Activated naive CD4-positive, alpha-beta T cell treated with anti-CD3 and anti-CD28 coated beads for 36 hours (primary cell): ENCODE measurements around the gene TRDN. TPM values are rescaled to one million over a fixed set of nuclear protein-coding genes. Genes with fewer than 3 reads are reported as not detected.

Experiments used
- CTCF ChIA-PET: fragments of 350-600 bp; sonication (Branson Sonifier 250); formaldehyde crosslinking; loops from one replicate; lab custom pipeline; 2021; ENCODE audit warnings: antibody characterized with exemption; lab: Charles Lee
- DNase-seq: peaks from one replicate; pipeline ENCODE4 v3.0.0-alpha.2; 2020
- H3K27ac Mint-ChIP-seq: one replicate; pipeline ENCODE4 v1.8.0; 2021; ENCODE audit warnings: mild to moderate bottlenecking, mixed read lengths
- H3K27me3 Mint-ChIP-seq: one replicate; pipeline ENCODE4 v1.8.0; 2021; ENCODE audit warnings: low read depth, mixed read lengths
- H3K36me3 Mint-ChIP-seq: one replicate; pipeline ENCODE4 v1.8.0; 2021; ENCODE audit warnings: low read depth, mixed read lengths
- H3K4me1 Mint-ChIP-seq: one replicate; pipeline ENCODE4 v1.8.0; 2021; ENCODE audit warnings: low read depth, mixed read lengths
- H3K4me3 Mint-ChIP-seq: one replicate; pipeline ENCODE4 v1.8.0; 2021; ENCODE audit warnings: mild to moderate bottlenecking, moderate library complexity, mixed read lengths
- H3K9me3 Mint-ChIP-seq: one replicate; pipeline ENCODE4 v1.8.0; 2021; ENCODE audit warnings: mixed read lengths
- intact Hi-C: fragments of 100-400 bp; cut with micrococcal nuclease; formaldehyde crosslinking; loops from one replicate; pipeline ENCODE4 v1.15.1; 2023
- total RNA-seq, 2 experiments: library from RNA; stranded (reverse); gene quantifications; one replicate each; pipeline ENCODE4 v1.2.3, GENCODE V29; 2021

Gene TRDN, protein sequence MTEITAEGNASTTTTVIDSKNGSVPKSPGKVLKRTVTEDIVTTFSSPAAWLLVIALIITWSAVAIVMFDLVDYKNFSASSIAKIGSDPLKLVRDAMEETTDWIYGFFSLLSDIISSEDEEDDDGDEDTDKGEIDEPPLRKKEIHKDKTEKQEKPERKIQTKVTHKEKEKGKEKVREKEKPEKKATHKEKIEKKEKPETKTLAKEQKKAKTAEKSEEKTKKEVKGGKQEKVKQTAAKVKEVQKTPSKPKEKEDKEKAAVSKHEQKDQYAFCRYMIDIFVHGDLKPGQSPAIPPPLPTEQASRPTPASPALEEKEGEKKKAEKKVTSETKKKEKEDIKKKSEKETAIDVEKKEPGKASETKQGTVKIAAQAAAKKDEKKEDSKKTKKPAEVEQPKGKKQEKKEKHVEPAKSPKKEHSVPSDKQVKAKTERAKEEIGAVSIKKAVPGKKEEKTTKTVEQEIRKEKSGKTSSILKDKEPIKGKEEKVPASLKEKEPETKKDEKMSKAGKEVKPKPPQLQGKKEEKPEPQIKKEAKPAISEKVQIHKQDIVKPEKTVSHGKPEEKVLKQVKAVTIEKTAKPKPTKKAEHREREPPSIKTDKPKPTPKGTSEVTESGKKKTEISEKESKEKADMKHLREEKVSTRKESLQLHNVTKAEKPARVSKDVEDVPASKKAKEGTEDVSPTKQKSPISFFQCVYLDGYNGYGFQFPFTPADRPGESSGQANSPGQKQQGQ
- total RNA-seq = not detected

DNA sequence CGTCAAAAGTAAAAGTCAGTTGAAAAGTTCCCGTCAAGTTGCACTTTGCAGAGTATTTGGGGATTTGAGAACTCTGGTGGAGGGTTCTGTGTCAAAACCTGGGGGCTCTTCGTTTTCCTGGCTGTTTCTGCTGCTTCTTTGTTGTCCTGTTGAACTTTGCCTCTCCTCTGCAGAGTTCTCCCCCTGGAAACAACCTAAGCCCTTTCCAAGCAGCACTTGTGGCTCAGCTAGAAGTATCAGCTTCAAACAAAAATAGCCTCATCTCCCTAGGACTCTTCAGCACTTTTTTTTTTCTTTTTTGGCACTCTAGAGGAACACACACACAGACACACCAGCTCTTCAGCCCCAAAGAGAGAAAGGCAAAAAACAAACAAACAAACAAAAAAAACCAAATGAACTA lies at the start of gene TRDN:
Gene TRDN, minus strand, starts transcription at position 169 of the 400 bp plus-strand sequence. CDS start 175 bp downstream, outside the sequence.
- Mint-ChIP-seq H3K4me1 (no peaks in the 10 kb centered on the region), H3K27me3 (no peaks in the 10 kb centered on the region), H3K36me3 (no peaks in the 10 kb centered on the region), H3K9me3 (no peaks in the 10 kb centered on the region), H3K4me3 (no peak within 1 kb of the TSS), H3K27ac (no peak within 1 kb of the TSS)
- no peak for DNase-seq
- CTCF ChIA-PET = no interaction called here
- intact Hi-C loops = no loop called here

DNA sequence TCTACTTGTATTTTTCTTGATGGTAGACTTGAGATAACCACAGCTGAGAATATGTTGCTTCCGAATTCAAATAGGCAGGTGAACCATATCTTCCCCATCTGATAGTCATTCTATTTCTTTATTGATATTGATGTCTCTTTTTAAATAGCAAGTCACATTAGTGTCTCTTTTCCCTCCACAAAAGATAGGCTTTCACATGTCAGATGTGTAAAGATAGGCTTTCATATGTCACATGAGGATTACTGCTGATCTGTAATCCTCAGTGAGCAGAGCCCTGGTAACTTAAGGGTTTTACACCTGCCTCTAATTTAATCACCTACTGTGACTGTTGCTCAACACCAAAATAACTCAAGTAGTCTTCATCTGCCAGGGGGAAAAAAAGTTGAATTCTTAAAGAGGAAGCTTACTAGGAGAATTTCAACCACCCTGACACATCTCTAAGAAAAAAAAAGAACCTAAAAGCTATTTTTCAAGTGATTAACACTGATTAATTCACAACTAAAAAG lies 45.3 kb upstream of the TRDN start:
- intact Hi-C loops = no loop called here
- no peaks in the 10 kb centered on the region for H3K36me3 Mint-ChIP-seq
- no peak for DNase-seq
- no peaks in the 10 kb centered on the region for H3K9me3 Mint-ChIP-seq
- CTCF ChIA-PET = no interaction called here
- no peak overlapping the region for H3K4me3 Mint-ChIP-seq
- no peak overlapping the region for H3K27ac Mint-ChIP-seq
- H3K27me3 Mint-ChIP-seq = no peaks in the 10 kb centered on the region
- H3K4me1 Mint-ChIP-seq = no peaks in the 10 kb centered on the region

DNA sequence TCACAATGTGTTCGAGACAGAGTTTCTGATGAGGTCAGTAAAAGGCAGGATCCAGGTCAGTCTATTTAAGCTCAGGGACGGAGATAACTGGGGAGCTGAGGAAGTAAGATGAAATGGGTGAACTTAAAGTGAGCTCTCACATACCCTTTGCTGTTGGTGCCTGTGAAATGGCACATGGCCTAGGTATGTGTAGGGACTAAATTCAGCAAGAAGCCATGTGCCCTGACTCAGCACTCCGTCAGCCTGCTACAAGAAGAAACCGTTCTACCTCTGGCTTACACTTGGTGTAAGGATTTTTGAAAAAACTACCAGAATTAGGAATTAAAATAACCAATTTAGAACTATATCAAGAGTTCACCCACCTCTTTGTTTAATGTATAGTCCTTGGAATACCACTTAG lies 41.1 kb upstream of the TRDN start:
- Mint-ChIP-seq H3K4me3 (no peak overlapping the region), H3K27ac (no peak overlapping the region), H3K36me3 (no peaks in the 10 kb centered on the region), H3K9me3 (peaks cover 4% of the 10 kb centered on the region), H3K27me3 (no peaks in the 10 kb centered on the region), H3K4me1 (no peaks in the 10 kb centered on the region)
- CTCF ChIA-PET = no interaction called here
- DNase-seq = no peak
- intact Hi-C loops = no loop called here

DNA sequence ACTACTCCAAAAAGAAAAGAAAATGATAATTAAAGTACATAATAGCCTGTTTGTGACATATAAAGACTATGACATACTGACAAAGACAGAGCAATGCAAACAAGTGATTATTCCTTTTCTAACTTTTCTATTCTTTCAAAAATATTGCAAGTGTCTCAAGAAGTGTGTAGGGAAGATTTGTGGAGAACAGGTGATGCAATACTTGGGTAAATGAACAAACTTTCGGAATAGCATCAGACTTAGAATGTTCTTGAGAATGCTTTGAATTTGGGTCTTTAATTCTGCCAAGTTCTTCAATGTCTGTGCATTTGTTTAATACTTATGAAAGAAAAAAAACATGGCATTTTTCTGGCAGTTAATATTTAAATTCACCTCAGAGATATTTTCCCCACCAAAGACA lies 40.0 kb upstream of the TRDN start:
- no peaks in the 10 kb centered on the region for H3K27me3 Mint-ChIP-seq
- no peak overlapping the region for H3K27ac Mint-ChIP-seq
- H3K4me3 Mint-ChIP-seq = no peak overlapping the region
- H3K9me3 Mint-ChIP-seq = peaks cover 4% of the 10 kb centered on the region
- intact Hi-C loops = no loop called here
- CTCF ChIA-PET = no interaction called here
- no peak for DNase-seq
- no peaks in the 10 kb centered on the region for H3K36me3 Mint-ChIP-seq
- no peaks in the 10 kb centered on the region for H3K4me1 Mint-ChIP-seq

DNA sequence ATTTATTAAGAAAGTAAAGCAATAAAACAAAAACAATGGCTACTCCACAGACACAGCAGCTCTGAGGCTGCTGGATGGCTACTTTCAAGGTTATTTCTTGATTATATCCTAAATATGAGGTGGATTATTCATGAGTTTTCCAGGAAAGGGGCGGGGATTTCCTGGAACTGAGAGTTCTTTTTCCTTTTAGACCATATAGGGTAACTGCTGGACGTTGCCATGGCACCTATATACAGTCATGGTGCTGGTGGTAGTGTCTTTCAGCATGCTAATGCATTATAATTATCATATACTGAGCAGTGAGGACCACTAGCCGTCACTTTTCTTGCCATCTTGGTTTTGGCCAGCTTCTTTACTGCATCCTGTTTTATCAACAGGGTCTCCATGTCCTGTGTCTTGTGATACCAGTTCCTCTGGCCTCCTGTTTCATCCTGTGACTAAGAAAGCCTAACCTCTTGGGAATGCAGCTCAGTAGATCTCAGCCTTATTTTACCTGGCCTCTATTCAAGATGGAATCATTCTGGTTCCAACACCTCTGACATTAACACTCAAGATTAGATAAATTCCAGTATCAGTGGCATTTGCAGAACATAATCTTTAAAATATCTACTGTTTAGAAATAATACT lies 32.3 kb upstream of the TRDN start:
- CTCF ChIA-PET = no interaction called here
- no peak overlapping the region for H3K4me3 Mint-ChIP-seq
- H3K27ac Mint-ChIP-seq = no peak overlapping the region
- intact Hi-C loops = no loop called here
- H3K36me3 Mint-ChIP-seq = no peaks in the 10 kb centered on the region
- H3K4me1 Mint-ChIP-seq = no peaks in the 10 kb centered on the region
- peaks cover 4% of the 10 kb centered on the region for H3K9me3 Mint-ChIP-seq
- DNase-seq = no peak
- no peaks in the 10 kb centered on the region for H3K27me3 Mint-ChIP-seq

DNA sequence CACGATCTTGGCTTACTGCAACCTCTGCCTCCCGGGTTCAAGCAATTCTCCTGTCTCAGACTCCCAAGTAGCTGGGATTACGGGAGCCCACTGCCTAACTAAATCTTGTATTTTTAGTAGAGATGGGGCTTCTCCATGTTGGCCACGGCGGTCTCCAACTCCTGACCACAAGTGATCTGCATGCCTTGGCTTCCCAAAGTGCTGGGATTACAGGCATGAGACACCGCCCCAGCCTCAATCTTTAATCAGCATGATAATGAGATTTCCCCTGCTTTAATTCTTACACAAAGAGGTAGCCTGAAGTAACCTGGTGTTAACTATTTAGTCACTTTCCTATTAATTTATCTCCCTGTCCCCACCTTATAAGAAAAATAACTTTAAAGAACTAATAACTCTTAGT lies 31.3 kb upstream of the TRDN start:
- Mint-ChIP-seq H3K27me3 (no peaks in the 10 kb centered on the region), H3K4me1 (no peaks in the 10 kb centered on the region), H3K9me3 (no peaks in the 10 kb centered on the region), H3K36me3 (no peaks in the 10 kb centered on the region), H3K27ac (no peak overlapping the region), H3K4me3 (no peak overlapping the region)
- DNase-seq = no peak
- CTCF ChIA-PET = no interaction called here
- intact Hi-C loops = no loop called here

DNA sequence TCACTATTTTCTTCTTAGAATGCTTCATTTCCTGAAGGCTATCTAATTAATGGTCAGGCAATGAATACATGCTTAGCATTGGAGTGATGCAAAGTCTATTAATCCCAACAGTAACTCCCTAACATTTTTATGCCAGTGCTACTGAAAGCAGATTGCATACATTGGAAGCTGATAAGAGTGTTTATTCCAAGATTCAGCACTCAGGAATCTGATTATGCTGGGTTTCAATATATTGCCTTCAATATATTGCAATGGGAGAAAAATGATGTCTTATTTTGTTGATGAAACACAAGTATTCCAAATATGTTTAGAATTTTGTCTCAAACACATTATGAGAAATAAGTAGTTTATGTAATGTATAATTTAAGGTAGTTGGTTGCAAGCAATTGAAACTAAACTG lies 26.7 kb upstream of the TRDN start:
- CTCF ChIA-PET = no interaction called here
- Mint-ChIP-seq H3K27me3 (no peaks in the 10 kb centered on the region), H3K4me1 (no peaks in the 10 kb centered on the region), H3K4me3 (no peak overlapping the region), H3K36me3 (no peaks in the 10 kb centered on the region), H3K9me3 (no peaks in the 10 kb centered on the region), H3K27ac (no peak overlapping the region)
- DNase-seq = no peak
- intact Hi-C loops = no loop called here

DNA sequence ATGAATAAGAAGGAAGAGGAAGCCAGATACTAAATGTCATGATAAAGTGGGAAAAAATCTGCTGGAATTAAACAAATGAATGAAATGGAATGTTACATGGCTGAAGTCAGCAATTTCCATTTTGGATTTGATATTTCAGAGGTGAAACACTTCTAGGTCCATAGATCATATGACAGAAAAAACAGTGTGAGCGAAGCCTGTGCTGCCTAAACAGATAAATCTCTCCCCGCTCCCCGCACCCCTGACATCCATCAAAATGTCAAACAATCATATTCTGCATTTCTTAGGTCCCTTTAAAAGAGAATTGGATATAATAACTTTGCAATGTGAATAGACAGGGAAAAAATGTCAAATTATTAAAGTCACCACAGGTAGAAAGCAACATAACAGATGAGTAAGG lies 26.0 kb upstream of the TRDN start:
- CTCF ChIA-PET = no interaction called here

DNA sequence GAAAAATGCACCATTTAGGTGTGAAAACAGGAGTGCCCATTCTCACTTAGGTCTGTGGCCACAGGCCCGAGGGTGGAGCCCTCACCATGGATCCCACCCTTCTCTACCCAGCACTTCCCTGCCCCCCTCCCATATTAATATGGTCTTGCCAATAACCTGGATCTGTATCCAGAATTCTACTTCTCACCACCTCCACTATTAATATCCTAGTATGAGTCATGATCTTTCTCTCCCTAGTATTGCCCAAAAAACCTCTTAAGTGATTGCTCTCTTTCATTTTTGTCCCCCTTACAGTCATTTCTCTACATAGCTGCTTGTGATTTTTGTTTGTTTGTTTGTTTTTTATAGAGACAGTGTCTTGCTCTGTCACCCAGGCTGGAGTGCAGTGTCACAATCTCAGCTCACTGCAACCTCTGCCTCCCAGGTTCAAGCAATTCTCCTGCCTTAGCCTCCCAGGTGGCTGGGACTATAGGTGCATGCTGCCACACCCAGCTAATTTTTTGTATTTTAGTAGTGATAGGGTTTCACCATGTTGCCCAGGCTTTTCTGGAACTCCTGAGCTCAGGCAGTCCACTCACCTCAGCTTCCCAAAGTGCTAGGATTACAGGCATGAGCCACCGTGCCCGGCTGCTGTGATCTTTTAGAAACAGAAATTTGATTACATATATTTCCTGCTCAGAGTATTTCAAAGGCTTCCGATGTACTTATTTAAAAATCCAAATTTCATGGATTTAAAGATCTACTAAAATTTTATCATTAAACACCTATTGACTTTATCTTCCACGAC lies 24.5 kb upstream of the TRDN start:
- H3K9me3 Mint-ChIP-seq = no peaks in the 10 kb centered on the region
- no peaks in the 10 kb centered on the region for H3K27me3 Mint-ChIP-seq
- CTCF ChIA-PET = no interaction called here

More for the DNA sequence above, 26.0 kb upstream of the TRDN start:
- no peaks in the 10 kb centered on the region for H3K4me1 Mint-ChIP-seq
- no peaks in the 10 kb centered on the region for H3K9me3 Mint-ChIP-seq
- DNase-seq = no peak
- intact Hi-C loops = no loop called here
- H3K27me3 Mint-ChIP-seq = no peaks in the 10 kb centered on the region
- no peak overlapping the region for H3K4me3 Mint-ChIP-seq
- no peaks in the 10 kb centered on the region for H3K36me3 Mint-ChIP-seq
- H3K27ac Mint-ChIP-seq = no peak overlapping the region

DNA sequence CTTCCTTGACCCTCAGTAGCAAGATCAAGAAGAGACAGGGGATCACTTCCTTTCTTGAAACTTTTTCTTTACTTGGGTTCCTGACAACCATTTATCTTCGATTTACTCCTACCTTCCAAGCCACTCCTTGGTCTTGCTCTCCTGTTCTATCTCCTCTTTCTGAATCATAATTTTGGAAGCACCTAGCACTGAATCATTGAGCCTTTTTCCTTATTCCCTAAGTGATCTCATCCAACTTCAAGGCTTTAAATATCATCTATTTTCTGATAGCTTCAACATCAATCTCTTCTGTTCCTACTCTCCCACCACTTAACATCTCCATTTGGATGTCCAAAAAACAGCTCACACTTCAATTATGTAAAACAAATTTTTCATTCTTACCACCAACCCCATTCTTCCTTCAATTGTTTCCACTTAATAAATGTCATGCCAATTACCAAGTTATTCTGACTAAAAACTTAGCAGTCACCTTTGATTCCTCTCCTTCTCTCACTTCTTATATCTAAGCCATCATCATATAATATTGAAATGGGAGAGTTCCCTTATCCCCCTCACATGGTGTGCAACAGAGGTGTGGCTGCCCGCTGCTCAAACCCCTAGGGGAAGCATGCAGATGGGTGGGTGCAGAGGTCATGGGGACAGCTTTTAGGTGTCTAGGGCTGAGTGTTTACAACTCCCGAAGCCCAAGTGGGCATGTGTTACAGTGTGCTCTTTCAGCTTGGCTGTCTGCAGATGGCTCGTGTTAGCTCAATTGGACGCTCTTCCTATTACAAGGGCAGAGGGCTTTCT lies 23.4 kb upstream of the TRDN start:
- Mint-ChIP-seq H3K9me3 (no peaks in the 10 kb centered on the region), H3K27ac (no peak overlapping the region), H3K36me3 (no peaks in the 10 kb centered on the region), H3K4me3 (no peak overlapping the region), H3K4me1 (no peaks in the 10 kb centered on the region), H3K27me3 (no peaks in the 10 kb centered on the region)
- intact Hi-C loops = no loop called here
- CTCF ChIA-PET = no interaction called here
- no peak for DNase-seq

More for the DNA sequence above, 24.5 kb upstream of the TRDN start:
- intact Hi-C loops = no loop called here
- no peak overlapping the region for H3K27ac Mint-ChIP-seq
- H3K4me3 Mint-ChIP-seq = no peak overlapping the region
- DNase-seq = no peak
- H3K4me1 Mint-ChIP-seq = no peaks in the 10 kb centered on the region
- no peaks in the 10 kb centered on the region for H3K36me3 Mint-ChIP-seq

DNA sequence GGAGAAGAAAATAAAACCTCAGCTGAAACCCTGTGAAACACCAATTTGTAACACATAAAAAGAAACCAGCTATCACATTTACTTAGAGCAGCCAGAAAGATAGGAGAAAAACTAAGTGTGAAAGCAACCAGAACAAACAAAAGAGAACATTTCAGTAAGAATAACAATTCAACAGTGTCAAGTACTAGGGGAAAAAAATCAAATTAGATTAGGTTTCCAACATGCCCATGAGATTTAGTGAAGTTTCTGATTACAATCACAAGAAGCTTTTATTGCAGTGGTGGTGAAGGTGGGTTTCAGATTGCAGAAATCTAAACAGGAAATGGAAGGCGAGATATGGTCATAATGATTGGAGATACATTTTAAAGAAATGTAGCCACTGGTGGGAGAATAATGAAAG lies 22.1 kb upstream of the TRDN start:
- no peak for DNase-seq
- Mint-ChIP-seq H3K27me3 (no peaks in the 10 kb centered on the region), H3K9me3 (no peaks in the 10 kb centered on the region), H3K4me3 (no peak overlapping the region), H3K36me3 (no peaks in the 10 kb centered on the region), H3K4me1 (peaks cover 3% of the 10 kb centered on the region), H3K27ac (no peak overlapping the region)
- CTCF ChIA-PET = no interaction called here
- intact Hi-C loops = no loop called here
